ENCODE measurements around the gene PSMD3. TPM values are rescaled to one million over a fixed set of nuclear protein-coding genes. Genes with fewer than 3 reads are reported as not detected.

The PSMD3 gene
- total RNA-seq, 4 donors from 2014 or later, result 58.1 to 117 (median 84.0) TPM

DNA sequence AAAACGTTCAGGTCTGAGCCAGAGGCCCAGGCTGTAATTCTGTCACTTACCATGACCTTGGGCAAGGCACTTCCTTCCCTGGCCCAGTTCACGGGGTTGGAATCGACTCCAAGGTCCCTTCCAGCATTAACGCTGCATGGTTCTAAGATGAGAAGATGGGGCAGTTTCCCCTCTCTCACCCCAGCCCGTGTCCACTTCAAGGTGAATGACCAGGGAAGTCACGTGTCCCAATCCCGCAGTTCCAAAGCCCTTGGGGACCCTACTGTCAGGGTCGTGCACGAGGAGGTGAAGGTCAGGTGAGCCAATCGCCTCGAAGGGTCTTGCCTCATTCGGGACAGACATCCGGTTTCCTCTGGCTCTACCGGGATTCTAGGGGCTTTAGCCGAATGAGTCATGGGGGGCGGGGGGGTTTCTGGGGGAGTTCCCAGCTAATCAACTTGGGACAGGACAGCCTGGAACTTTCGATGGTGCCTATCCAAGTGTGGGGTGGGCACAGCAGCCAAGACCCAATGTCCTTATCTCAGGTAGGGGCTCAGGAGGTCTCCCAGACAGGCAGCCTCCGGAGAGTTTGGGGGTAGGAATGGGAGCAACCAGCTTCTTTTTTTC lies 33.9 kb downstream of the PSMD3 start:
- WGBS, result 64% methylated on average over 9 of the region's 18 CpGs

DNA sequence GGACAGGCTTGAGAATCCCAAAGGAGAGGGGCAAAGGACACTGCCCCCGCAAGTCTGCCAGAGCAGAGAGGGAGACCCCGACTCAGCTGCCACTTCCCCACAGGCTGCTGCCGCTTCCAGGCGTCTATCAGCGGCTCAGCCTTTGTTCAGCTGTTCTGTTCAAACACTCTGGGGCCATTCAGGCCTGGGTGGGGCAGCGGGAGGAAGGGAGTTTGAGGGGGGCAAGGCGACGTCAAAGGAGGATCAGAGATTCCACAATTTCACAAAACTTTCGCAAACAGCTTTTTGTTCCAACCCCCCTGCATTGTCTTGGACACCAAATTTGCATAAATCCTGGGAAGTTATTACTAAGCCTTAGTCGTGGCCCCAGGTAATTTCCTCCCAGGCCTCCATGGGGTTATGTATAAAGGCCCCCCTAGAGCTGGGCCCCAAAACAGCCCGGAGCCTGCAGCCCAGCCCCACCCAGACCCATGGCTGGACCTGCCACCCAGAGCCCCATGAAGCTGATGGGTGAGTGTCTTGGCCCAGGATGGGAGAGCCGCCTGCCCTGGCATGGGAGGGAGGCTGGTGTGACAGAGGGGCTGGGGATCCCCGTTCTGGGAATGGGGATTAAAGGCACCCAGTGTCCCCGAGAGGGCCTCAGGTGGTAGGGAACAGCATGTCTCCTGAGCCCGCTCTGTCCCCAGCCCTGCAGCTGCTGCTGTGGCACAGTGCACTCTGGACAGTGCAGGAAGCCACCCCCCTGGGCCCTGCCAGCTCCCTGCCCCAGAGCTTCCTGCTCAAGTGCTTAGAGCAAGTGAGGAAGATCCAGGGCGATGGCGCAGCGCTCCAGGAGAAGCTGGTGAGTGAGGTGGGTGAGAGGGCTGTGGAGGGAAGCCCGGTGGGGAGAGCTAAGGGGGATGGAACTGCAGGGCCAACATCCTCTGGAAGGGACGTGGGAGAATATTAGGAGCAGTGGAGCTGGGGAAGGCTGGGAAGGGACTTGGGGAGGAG lies 34.7 kb downstream of the PSMD3 start, which contains the start of gene CSF3:
Gene CSF3, plus strand, starts transcription at position 436 of the 993 bp plus-strand sequence. Its CDS starts 35 bp downstream, at position 471.
- TF ChIP-seq POLR2AphosphoS5 (IDR thresholded peaks at IDR 0.05) (no peak), EP300 (IDR thresholded peaks at IDR 0.05) (no peak), POLR2A (IDR thresholded peaks at IDR 0.05; ENCODE audit: low read depth) (no peak)
- TF ChIP-seq, protein P1, sequence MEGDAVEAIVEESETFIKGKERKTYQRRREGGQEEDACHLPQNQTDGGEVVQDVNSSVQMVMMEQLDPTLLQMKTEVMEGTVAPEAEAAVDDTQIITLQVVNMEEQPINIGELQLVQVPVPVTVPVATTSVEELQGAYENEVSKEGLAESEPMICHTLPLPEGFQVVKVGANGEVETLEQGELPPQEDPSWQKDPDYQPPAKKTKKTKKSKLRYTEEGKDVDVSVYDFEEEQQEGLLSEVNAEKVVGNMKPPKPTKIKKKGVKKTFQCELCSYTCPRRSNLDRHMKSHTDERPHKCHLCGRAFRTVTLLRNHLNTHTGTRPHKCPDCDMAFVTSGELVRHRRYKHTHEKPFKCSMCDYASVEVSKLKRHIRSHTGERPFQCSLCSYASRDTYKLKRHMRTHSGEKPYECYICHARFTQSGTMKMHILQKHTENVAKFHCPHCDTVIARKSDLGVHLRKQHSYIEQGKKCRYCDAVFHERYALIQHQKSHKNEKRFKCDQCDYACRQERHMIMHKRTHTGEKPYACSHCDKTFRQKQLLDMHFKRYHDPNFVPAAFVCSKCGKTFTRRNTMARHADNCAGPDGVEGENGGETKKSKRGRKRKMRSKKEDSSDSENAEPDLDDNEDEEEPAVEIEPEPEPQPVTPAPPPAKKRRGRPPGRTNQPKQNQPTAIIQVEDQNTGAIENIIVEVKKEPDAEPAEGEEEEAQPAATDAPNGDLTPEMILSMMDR (IDR thresholded peaks at IDR 0.05), result no peak
- intact Hi-C loops (cut with DNase I), result loop anchor here (5.0 kb wide), 2 partner anchors 152 to 177 kb away; no protein-coding TSS in a partner anchor
- Histone ChIP-seq H3K27me3 (no peaks in the 10 kb centered on the region), H3K36me3 (peaks cover 6 to 15% (median 12%) of the 10 kb centered on the region in 4 donors), H3K4me1 (peaks cover 41 to 67% (median 56%) of the 10 kb centered on the region in 4 donors), H3K9me3 (no peaks in the 10 kb centered on the region), H3K4me3 (no peak within 1 kb of the TSS), H3K27ac (replicated peaks in 1 of 4) (peak within 1 kb of the TSS; percentile 28 to 77 (median 48))
- DNase-seq (ENCODE audit: extremely low spot score), result no peak
- WGBS, result 70% methylated on average over 20 of the region's 20 CpGs

More for the DNA sequence above, 33.9 kb downstream of the PSMD3 start:
- no peak for DNase-seq (ENCODE audit: extremely low spot score)
- H3K36me3 ChIP-seq, result peaks cover 0 to 7% (median 4%) of the 10 kb centered on the region in 4 donors
- intact Hi-C loops (cut with DNase I), result no loop called here
- no peaks in the 10 kb centered on the region for H3K9me3 ChIP-seq
- H3K4me1 ChIP-seq, result peaks cover 39 to 58% (median 51%) of the 10 kb centered on the region in 4 donors
- peak overlapping the region; percentile 28 to 62 (median 39) for H3K27ac ChIP-seq (replicated peaks in 1 of 4)
- H3K27me3 ChIP-seq, result no peaks in the 10 kb centered on the region
- TF ChIP-seq POLR2A (IDR thresholded peaks at IDR 0.05; ENCODE audit: low read depth), result no peak
- TF ChIP-seq, protein P1 (IDR thresholded peaks at IDR 0.05), result no peak
- H3K4me3 ChIP-seq, result no peak overlapping the region

DNA sequence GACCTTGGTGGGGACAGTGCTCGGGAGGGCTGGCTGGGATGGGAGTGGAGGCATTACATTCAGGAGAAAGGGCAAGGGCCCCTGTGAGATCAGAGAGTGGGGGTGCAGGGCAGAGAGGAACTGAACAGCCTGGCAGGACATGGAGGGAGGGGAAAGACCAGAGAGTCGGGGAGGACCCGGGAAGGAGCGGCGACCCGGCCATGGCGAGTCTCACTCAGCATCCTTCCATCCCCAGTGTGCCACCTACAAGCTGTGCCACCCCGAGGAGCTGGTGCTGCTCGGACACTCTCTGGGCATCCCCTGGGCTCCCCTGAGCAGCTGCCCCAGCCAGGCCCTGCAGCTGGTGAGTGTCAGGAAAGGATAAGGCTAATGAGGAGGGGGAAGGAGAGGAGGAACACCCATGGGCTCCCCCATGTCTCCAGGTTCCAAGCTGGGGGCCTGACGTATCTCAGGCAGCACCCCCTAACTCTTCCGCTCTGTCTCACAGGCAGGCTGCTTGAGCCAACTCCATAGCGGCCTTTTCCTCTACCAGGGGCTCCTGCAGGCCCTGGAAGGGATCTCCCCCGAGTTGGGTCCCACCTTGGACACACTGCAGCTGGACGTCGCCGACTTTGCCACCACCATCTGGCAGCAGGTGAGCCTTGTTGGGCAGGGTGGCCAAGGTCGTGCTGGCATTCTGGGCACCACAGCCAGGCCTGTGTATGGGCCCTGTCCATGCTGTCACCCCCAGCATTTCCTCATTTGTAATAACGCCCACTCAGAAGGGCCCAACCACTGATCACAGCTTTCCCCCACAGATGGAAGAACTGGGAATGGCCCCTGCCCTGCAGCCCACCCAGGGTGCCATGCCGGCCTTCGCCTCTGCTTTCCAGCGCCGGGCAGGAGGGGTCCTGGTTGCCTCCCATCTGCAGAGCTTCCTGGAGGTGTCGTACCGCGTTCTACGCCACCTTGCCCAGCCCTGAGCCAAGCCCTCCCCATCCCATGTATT lies 35.7 kb downstream of the PSMD3 start:
- H3K27me3 ChIP-seq, result no peaks in the 10 kb centered on the region
- DNase-seq (ENCODE audit: extremely low spot score), result no peak
- peaks cover 6 to 23% (median 21%) of the 10 kb centered on the region in 4 donors for H3K36me3 ChIP-seq
- WGBS, result 84% methylated on average over 21 of the region's 26 CpGs
- H3K27ac ChIP-seq (replicated peaks in 1 of 4), result peak overlapping the region in 3 of 4 donors; percentile 62 to 77 (median 73)
- H3K4me3 ChIP-seq, result no peak overlapping the region
- H3K4me1 ChIP-seq, result peaks cover 44 to 71% (median 63%) of the 10 kb centered on the region in 4 donors
- H3K9me3 ChIP-seq, result no peaks in the 10 kb centered on the region
- no peak for TF ChIP-seq POLR2A (IDR thresholded peaks at IDR 0.05; ENCODE audit: low read depth)
- intact Hi-C loops (cut with DNase I), result loop anchor here (5.0 kb wide), 2 partner anchors 151 to 176 kb away; no protein-coding TSS in a partner anchor

DNA sequence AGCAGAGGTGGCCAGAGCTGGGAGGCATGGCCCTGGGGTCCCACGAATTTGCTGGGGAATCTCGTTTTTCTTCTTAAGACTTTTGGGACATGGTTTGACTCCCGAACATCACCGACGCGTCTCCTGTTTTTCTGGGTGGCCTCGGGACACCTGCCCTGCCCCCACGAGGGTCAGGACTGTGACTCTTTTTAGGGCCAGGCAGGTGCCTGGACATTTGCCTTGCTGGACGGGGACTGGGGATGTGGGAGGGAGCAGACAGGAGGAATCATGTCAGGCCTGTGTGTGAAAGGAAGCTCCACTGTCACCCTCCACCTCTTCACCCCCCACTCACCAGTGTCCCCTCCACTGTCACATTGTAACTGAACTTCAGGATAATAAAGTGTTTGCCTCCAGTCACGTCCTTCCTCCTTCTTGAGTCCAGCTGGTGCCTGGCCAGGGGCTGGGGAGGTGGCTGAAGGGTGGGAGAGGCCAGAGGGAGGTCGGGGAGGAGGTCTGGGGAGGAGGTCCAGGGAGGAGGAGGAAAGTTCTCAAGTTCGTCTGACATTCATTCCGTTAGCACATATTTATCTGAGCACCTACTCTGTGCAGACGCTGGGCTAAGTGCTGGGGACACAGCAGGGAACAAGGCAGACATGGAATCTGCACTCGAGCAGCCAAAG lies 36.9 kb downstream of the PSMD3 start:
- intact Hi-C loops (cut with DNase I), result loop anchor here (5.0 kb wide), 2 partner anchors 150 to 175 kb away; no protein-coding TSS in a partner anchor
- Histone ChIP-seq H3K9me3 (no peaks in the 10 kb centered on the region), H3K4me3 (no peak overlapping the region), H3K4me1 (peaks cover 45 to 84% (median 75%) of the 10 kb centered on the region in 4 donors), H3K36me3 (peaks cover 11 to 36% (median 33%) of the 10 kb centered on the region in 4 donors), H3K27ac (replicated peaks in 1 of 4) (peak overlapping the region; percentile 65 to 77 (median 73)), H3K27me3 (no peaks in the 10 kb centered on the region)
- 43% methylated on average over 15 of the region's 15 CpGs for WGBS
- TF ChIP-seq EP300 (IDR thresholded peaks at IDR 0.05) (no peak), POLR2AphosphoS5 (IDR thresholded peaks at IDR 0.05) (no peak), POLR2A (IDR thresholded peaks at IDR 0.05; ENCODE audit: low read depth) (no peak)
- TF ChIP-seq, protein P1 (IDR thresholded peaks at IDR 0.05), result no peak
- no peak for DNase-seq (ENCODE audit: extremely low spot score)

Data from esophagus muscularis mucosa (tissue), 4 donors.